Testis (tissue), 3 donors: ENCODE results near the gene POLDIP3. TPM values are rescaled to one million over a fixed set of nuclear protein-coding genes. Genes with fewer than 3 reads are reported as not detected.
A peak's percentile ranks its signal among the peaks of the same experiment; 100 is the strongest.

Experiments used
- DNase-seq: peaks from one replicate; pipeline ENCODE4 v3.0.0-alpha.2; 2019
- H3K27ac ChIP-seq, 2 donors: fragments of 200-600 bp; sonication (generic); one replicate each; pipeline ENCODE4 v1.5.1; 2019
- H3K27me3 ChIP-seq: fragments of 200-600 bp; sonication (generic); one replicate; pipeline ENCODE4 v1.5.1; 2019
- H3K36me3 ChIP-seq: fragments of 200-600 bp; sonication (generic); one replicate; pipeline ENCODE4 v1.5.1; 2017; ENCODE audit warnings: low read depth; ENCODE audit errors: missing control alignments
- H3K4me1 ChIP-seq: fragments of 200-600 bp; sonication (generic); one replicate; pipeline ENCODE4 v1.5.1; 2019
- H3K4me3 ChIP-seq, 2 donors: fragments of 200-600 bp; sonication (generic); one replicate each; pipeline ENCODE4 v1.5.1; 2017 to 2019
- H3K9me3 ChIP-seq: fragments of 200-600 bp; sonication (generic); one replicate; pipeline ENCODE4 v1.5.1; 2017
- CTCF ChIP-seq, 3 experiments: fragments of 450-650 bp in 2 of 3; fragments of 200-600 bp in 1 of 3; sonication (generic) in 1 of 3; IDR thresholded peaks; one replicate each; pipeline ENCODE4 v1.5.1; 2016 to 2019; ENCODE audit warnings: antibody characterized with exemption in 3 of 3, mild to moderate bottlenecking in 2 of 3, moderate library complexity in 1 of 3
- POLR2A ChIP-seq: fragments of 450-650 bp; IDR thresholded peaks from one replicate; pipeline ENCODE4 v1.6.1; 2017; ENCODE audit warnings: antibody characterized with exemption, mild to moderate bottlenecking, moderate library complexity
- WGBS, 2 donors: methylation state at CpG; one replicate each; pipeline ENCODE4 v1.1.5; 2018; 5-methylcytosine and 5-hydroxymethylcytosine counted together
- intact Hi-C: fragments of 100-400 bp; cut with DNase I; formaldehyde crosslinking; loops from one replicate; pipeline ENCODE4 v1.15.1; 2023; ENCODE audit warnings: low total_unique reads
- polyA plus RNA-seq: library from polyadenylated mRNA; stranded (reverse); fragments of 350-450 nt; fragmentation: Illumina TruSeq; extraction: RNeasy Lipid Tissue Mini Kit (QIAGEN cat#74804); gene quantifications from one replicate; pipeline ENCODE4 v1.2.3, GENCODE V29; 2014; ENCODE audit warnings: low read depth, low replicate concordance; ENCODE audit not compliant: insufficient read depth
- total RNA-seq, 2 donors: library from RNA; depleted of rRNA; stranded (reverse); fragments of >200 nt; gene quantifications; one replicate each; pipeline ENCODE4 v1.2.3, GENCODE V29; 2016

The POLDIP3 gene
- total and polyA plus RNA-seq, 3 donors from 2014 or later, result 57.5 to 76.9 (median 60.5) TPM

GRCh38 chr22:42623756-42624441, 9.2 kb upstream of the POLDIP3 start:
- Histone ChIP-seq H3K36me3 (no peaks in the 10 kb centered on the region), H3K27ac (no peak overlapping the region), H3K9me3 (no peaks in the 10 kb centered on the region), H3K27me3 (no peaks in the 10 kb centered on the region), H3K4me1 (peaks cover 4% of the 10 kb centered on the region), H3K4me3 (no peak overlapping the region)
- TF ChIP-seq POLR2A (no peak), CTCF (IDR thresholded peaks at IDR 0.05) (no peak)
- no peak for DNase-seq
- intact Hi-C loops, result no loop called here
- 70 to 85% methylated on average over 20 to 29 of the region's 29 CpGs for WGBS, 2 donors

DNA sequence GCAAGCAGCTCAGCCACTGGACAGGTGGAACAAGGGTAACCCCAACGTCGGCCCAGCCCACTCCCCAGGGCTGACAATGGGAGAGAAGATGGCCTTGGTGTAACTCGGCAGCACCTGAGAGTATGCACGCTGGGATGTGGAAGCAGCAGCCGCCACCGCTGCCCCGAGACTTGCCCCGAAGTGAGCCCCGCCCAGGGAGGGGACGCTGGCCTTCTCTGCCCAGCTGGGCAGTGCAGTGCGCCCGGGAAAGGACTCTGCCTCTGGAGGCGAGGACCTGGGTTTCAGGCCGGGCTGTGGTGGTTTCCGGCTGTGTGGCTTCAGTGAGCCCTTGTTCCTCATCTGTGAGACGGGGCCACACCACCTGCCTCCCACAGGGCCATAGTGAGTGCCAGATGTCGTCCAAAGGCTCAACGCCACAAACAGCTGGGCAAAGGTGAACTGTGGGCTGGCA, 8.6 kb upstream of the POLDIP3 start:
- no peak for DNase-seq
- no peak overlapping the region for H3K4me3 ChIP-seq
- no peak for TF ChIP-seq CTCF (IDR thresholded peaks at IDR 0.05)
- no peak for TF ChIP-seq POLR2A
- no peaks in the 10 kb centered on the region for H3K36me3 ChIP-seq
- no peaks in the 10 kb centered on the region for H3K27me3 ChIP-seq
- H3K9me3 ChIP-seq, result no peaks in the 10 kb centered on the region
- intact Hi-C loops, result no loop called here
- H3K4me1 ChIP-seq, result peaks cover 4% of the 10 kb centered on the region
- no peak overlapping the region for H3K27ac ChIP-seq
- WGBS, 2 donors, result 72 to 86% methylated on average over 13 to 17 of the region's 18 CpGs

DNA sequence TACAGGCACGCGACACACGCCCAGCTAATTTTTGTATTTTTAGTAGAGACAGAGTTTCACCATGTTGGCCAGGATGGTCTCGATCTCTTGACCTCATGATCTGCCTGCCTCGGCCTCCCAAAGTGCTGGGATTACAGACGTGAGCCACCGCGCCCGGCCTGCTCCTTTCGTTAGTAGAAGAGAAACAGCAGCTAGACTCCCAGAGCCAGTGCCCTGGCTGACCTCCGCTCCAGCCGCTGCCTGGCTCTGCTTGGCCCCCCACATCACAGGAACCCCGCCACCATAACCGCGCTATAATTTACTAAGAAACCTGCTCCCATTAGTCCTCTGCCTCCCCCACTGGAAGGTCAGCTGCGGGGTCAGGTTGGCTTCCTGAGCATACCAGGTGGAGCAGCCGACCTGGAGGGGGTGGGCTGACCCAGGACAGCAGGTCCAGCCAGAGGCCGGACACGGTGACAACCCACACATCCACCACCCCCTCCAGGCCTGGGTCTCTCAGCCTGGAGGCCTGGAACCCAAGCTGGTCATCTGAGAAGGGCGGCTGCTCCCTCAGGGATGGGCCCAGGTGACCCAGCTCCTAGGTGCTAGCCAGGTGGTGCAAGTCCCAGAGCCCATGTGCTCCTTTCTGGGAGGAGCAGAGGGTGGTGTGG, 7.5 kb upstream of the POLDIP3 start:
- Histone ChIP-seq H3K4me3 (no peak overlapping the region), H3K4me1 (peaks cover 4% of the 10 kb centered on the region), H3K27ac (no peak overlapping the region), H3K9me3 (no peaks in the 10 kb centered on the region), H3K27me3 (no peaks in the 10 kb centered on the region), H3K36me3 (no peaks in the 10 kb centered on the region)
- TF ChIP-seq POLR2A, result no peak
- no peak for TF ChIP-seq CTCF (IDR thresholded peaks at IDR 0.05)
- DNase-seq, result no peak
- WGBS, 2 donors, result 77 to 90% methylated on average over 15 to 20 of the region's 20 CpGs
- intact Hi-C loops, result no loop called here

GRCh38 chr22:42621505-42622002, 6.9 kb upstream of the POLDIP3 start:
- 47 to 62% methylated on average over 10 to 11 of the region's 11 CpGs for WGBS, 2 donors
- intact Hi-C loops, result no loop called here
- Histone ChIP-seq H3K27ac (no peak overlapping the region), H3K27me3 (no peaks in the 10 kb centered on the region), H3K4me1 (peaks cover 4% of the 10 kb centered on the region), H3K36me3 (no peaks in the 10 kb centered on the region), H3K9me3 (no peaks in the 10 kb centered on the region), H3K4me3 (no peak overlapping the region)
- TF ChIP-seq CTCF (IDR thresholded peaks at IDR 0.05) (peak; percentile 70 to 88 (median 80)), POLR2A (no peak)
- DNase-seq, result peak; percentile 64
